ENCODE data around the gene GSTCD. TPM values are rescaled to one million over a fixed set of nuclear protein-coding genes. Genes with fewer than 3 reads are reported as not detected.
A peak's percentile ranks its signal among the peaks of the same experiment; 100 is the strongest.

Gene GSTCD
- total and polyA plus RNA-seq, 4 donors: 1.5 to 17.9 (median 8.4) TPM

DNA sequence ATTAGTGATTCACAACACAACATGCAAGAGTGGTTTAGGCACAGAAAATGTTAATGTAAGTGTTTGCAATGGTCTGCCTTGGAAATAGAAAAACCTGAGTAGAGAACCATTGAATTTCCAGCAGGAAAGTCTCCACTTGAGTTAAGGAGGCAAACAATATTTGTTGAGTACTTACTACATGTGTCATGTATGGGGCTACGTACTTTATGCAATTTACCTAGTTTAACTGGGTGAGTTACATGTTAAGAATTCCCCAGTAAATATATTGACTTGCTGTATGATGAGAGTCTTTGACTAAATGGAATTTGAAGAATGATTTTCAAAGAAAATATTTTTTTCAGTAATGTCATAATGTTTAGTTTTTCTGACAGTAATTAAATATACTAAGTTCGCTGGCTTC, 178.9 kb downstream of the GSTCD start:
- H3K27me3 ChIP-seq (ENCODE audit: control insufficient read depth in 3 of 3, insufficient read depth in 3 of 3, low read length in 2 of 3): no peaks in the 10 kb centered on the region
- no peak overlapping the region for H3K27ac ChIP-seq (ENCODE audit: low read depth in 1 of 2, low read length in 1 of 2)
- H3K9ac ChIP-seq (ENCODE audit: insufficient read depth in 1 of 2, low read length in 2 of 2): no peak overlapping the region
- no peaks in the 10 kb centered on the region for H3K9me3 ChIP-seq (ENCODE audit: control insufficient read depth in 4 of 4, insufficient read depth in 3 of 4, low read length in 3 of 4)
- no peak overlapping the region for H3K4me3 ChIP-seq
- H3K36me3 ChIP-seq (ENCODE audit: control insufficient read depth in 4 of 4, insufficient read depth in 4 of 4, low read length in 4 of 4): no peaks in the 10 kb centered on the region
- 53 to 73% methylated on average over 2 of the region's 2 CpGs for WGBS, 2 donors
- TF ChIP-seq CTCF (IDR thresholded peaks at IDR 0.05; ENCODE audit: control extremely low read depth, extremely low read depth): no peak
- ATAC-seq (ENCODE audit: insufficient read depth, low FRiP score) (peak; percentile 27), DNase-seq (peak in 2 of 3 donors; percentile 17 to 41)
- no peaks in the 10 kb centered on the region for H3K4me1 ChIP-seq (ENCODE audit: control insufficient read depth in 5 of 5, insufficient read depth in 5 of 5, low read length in 5 of 5)

GRCh38 chr4:105894660-105895582, 186.3 kb downstream of the GSTCD start, which contains the start of gene NPNT:
TSS of gene NPNT (plus strand) at chr4:105895471. CDS start at chr4:105895653, 182 bp downstream.
- no peak for TF ChIP-seq CTCF (IDR thresholded peaks at IDR 0.05; ENCODE audit: control extremely low read depth, extremely low read depth)
- peak; percentile 84 for ATAC-seq (ENCODE audit: insufficient read depth, low FRiP score)
- peaks cover 0 to 3% (median 0%) of the 10 kb centered on the region in 4 donors for H3K36me3 ChIP-seq (ENCODE audit: control insufficient read depth in 4 of 4, insufficient read depth in 4 of 4, low read length in 4 of 4)
- H3K9ac ChIP-seq (ENCODE audit: insufficient read depth in 1 of 2, low read length in 2 of 2): peak within 1 kb of the TSS in 1 of 2 donors; percentile 70
- peak within 1 kb of the TSS; percentile 76 for H3K4me3 ChIP-seq
- peak; percentile 69 to 93 (median 82) for DNase-seq
- WGBS, 2 donors: 3% methylated on average over 36 to 56 of the region's 56 CpGs
- peaks cover 0 to 19% (median 2%) of the 10 kb centered on the region in 3 donors for H3K27me3 ChIP-seq (ENCODE audit: control insufficient read depth in 3 of 3, insufficient read depth in 3 of 3, low read length in 2 of 3)
- no peaks in the 10 kb centered on the region for H3K9me3 ChIP-seq (ENCODE audit: control insufficient read depth in 4 of 4, insufficient read depth in 3 of 4, low read length in 3 of 4)
- peak within 1 kb of the TSS in 1 of 2 donors; percentile 95 for H3K27ac ChIP-seq (ENCODE audit: low read depth in 1 of 2, low read length in 1 of 2)
- peaks cover 0 to 10% (median 4%) of the 10 kb centered on the region in 5 donors for H3K4me1 ChIP-seq (ENCODE audit: control insufficient read depth in 5 of 5, insufficient read depth in 5 of 5, low read length in 5 of 5)

DNA sequence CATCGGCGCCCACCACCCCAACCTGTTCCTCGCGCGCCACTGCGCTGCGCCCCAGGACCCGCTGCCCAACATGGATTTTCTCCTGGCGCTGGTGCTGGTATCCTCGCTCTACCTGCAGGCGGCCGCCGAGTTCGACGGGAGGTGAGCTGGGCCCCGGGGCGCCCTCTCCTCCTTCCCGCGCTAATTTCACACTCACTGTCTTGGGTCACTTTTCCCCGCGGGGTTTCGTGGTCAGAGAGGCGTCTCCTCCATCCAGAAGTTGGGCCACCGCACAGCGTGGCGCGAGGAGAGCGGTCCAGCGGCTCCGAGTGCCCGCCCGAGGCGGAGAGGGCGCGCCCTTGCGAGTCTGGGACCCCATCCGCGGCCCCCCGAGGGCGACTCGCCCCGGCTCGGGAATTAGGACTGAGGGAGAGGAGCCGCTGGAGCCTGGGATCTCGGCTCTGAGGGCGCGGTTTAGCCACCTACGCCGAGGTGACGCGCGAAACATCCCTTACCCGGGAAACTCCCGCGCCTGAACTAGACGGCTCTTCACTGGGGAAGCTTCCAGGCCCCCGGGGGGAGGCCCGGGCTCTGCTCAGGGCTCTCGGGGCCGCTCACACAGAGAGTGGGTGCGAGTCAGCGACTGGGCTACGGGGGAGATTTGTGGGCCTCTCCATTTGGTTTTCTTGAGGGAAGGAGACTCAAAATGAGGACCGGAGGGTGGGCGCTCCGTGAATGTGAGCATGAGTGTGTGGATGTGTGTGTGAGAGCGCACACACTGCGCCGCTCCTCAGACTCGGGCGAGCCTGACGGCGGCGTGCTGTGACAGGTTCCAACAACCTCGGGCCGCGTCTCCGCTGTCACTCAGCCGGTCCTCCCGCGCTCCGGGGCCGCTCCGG, 187.2 kb downstream of the GSTCD start:
- Histone ChIP-seq H3K4me1 (ENCODE audit: control insufficient read depth in 5 of 5, insufficient read depth in 5 of 5, low read length in 5 of 5) (peaks cover 0 to 10% (median 4%) of the 10 kb centered on the region in 5 donors), H3K27ac (ENCODE audit: low read depth in 1 of 2, low read length in 1 of 2) (peak overlapping the region in 1 of 2 donors; percentile 95), H3K4me3 (peak overlapping the region; percentile 76), H3K9ac (ENCODE audit: insufficient read depth in 1 of 2, low read length in 2 of 2) (peak overlapping the region in 1 of 2 donors; percentile 70), H3K36me3 (ENCODE audit: control insufficient read depth in 4 of 4, insufficient read depth in 4 of 4, low read length in 4 of 4) (peaks cover 0 to 3% (median 0%) of the 10 kb centered on the region in 4 donors), H3K9me3 (ENCODE audit: control insufficient read depth in 4 of 4, insufficient read depth in 3 of 4, low read length in 3 of 4) (no peaks in the 10 kb centered on the region), H3K27me3 (ENCODE audit: control insufficient read depth in 3 of 3, insufficient read depth in 3 of 3, low read length in 2 of 3) (peaks cover 0 to 19% (median 2%) of the 10 kb centered on the region in 3 donors)
- WGBS, 2 donors: 1 to 2% methylated on average over 82 to 84 of the region's 84 CpGs
- no peak for TF ChIP-seq CTCF (IDR thresholded peaks at IDR 0.05; ENCODE audit: control extremely low read depth, extremely low read depth)
- DNase-seq (peak; percentile 41 to 57 (median 50)), ATAC-seq (ENCODE audit: insufficient read depth, low FRiP score) (peak; percentile 49)

Measured in lung (tissue), 12 donors.